CD4-positive, alpha-beta T cell treated with Interleukin-1 beta for 1 hour (primary cell): Measurements from ENCODE around the gene TEX52.

Experiments used
- DNase-seq, 2 donors: peaks; one replicate each; pipeline ENCODE4 v3.0.0-alpha.2; 2020 to 2022

The TEX52 gene

GRCh38 chr12:2829275-2829674 lies 27.6 kb downstream of the TEX52 start:
- DNase-seq: no peak

GRCh38 chr12:2826721-2827515 lies 29.9 kb downstream of the TEX52 start:
- DNase-seq: no peak

GRCh38 chr12:2826036-2826435 lies 30.8 kb downstream of the TEX52 start:
- DNase-seq: no peak

GRCh38 chr12:2825132-2825531 lies 31.7 kb downstream of the TEX52 start:
- no peak for DNase-seq

GRCh38 chr12:2824541-2824940 lies 32.3 kb downstream of the TEX52 start:
- DNase-seq: no peak

- DNase-seq: no peak
Measured at GRCh38 chr12:2823483-2823882, 33.4 kb downstream of the TEX52 start.

GRCh38 chr12:2820432-2820831 lies 36.4 kb downstream of the TEX52 start:
- DNase-seq: no peak

- no peak for DNase-seq
Measured at GRCh38 chr12:2819810-2820209, 37.0 kb downstream of the TEX52 start.

- peak; percentile 50 to 61 for DNase-seq
Measured at GRCh38 chr12:2813214-2814185, 43.3 kb downstream of the TEX52 start.

- DNase-seq: peak; percentile 96 to 97
Measured at GRCh38 chr12:2812290-2813213, 44.3 kb downstream of the TEX52 start, which contains the start of gene ITFG2. Gene ITFG2 (plus strand): TSS chr12:2812668. CDS start chr12:2812761, 93 bp downstream.

- DNase-seq: no peak
Measured at GRCh38 chr12:2811801-2812200, 45.0 kb downstream of the TEX52 start.

- no peak for DNase-seq
Measured at GRCh38 chr12:2806700-2807099, 50.1 kb downstream of the TEX52 start.

GRCh38 chr12:2805143-2805520 lies 51.7 kb downstream of the TEX52 start:
- no peak for DNase-seq

- DNase-seq: no peak
Measured at GRCh38 chr12:2804393-2805142, 52.3 kb downstream of the TEX52 start.

- DNase-seq: no peak
Measured at GRCh38 chr12:2803635-2804392, 53.0 kb downstream of the TEX52 start.

- no peak for DNase-seq
Measured at GRCh38 chr12:2801044-2801783, 55.6 kb downstream of the TEX52 start.

GRCh38 chr12:2800046-2800570 lies 56.7 kb downstream of the TEX52 start:
- no peak for DNase-seq
